NCI-H748 (cell line): ENCODE measurements around the gene PAQR5.
A peak's percentile ranks its signal among the peaks of the same experiment; 100 is the strongest.
"Not testable (repeated sequence)": the region's sequence is repeated elsewhere in the genome, so short reads cannot be mapped to it uniquely, and the experiment has no call there.

Experiments
- DNase-seq: peaks from one replicate; lab custom pipeline; 2025; ENCODE audit not compliant: unreplicated experiment; lab: John Stamatoyannopoulos, UW

PAQR5 gene

GRCh38 chr15:69314736-69315135 is 16.0 kb downstream of the PAQR5 start:
- DNase-seq, result no peak

GRCh38 chr15:69315402-69316110 is 16.8 kb downstream of the PAQR5 start:
- no peak for DNase-seq

- no peak for DNase-seq
Observed at GRCh38 chr15:69316291-69316690, 17.6 kb downstream of the PAQR5 start.

GRCh38 chr15:69317392-69317841 is 18.7 kb downstream of the PAQR5 start:
- no peak for DNase-seq

GRCh38 chr15:69318033-69318432 is 19.3 kb downstream of the PAQR5 start:
- no peak for DNase-seq

- no peak for DNase-seq
Observed at GRCh38 chr15:69319384-69320375, 21.0 kb downstream of the PAQR5 start.

GRCh38 chr15:69320977-69321554 is 22.4 kb downstream of the PAQR5 start:
- DNase-seq, result no peak

- DNase-seq, result peak; percentile 45
Observed at GRCh38 chr15:69323893-69324430, 25.2 kb downstream of the PAQR5 start.

GRCh38 chr15:69324565-69324964 is 25.9 kb downstream of the PAQR5 start:
- DNase-seq, result no peak

GRCh38 chr15:69325456-69325971 is 26.8 kb downstream of the PAQR5 start:
- no peak for DNase-seq

- no peak for DNase-seq
Observed at GRCh38 chr15:69328080-69328479, 29.4 kb downstream of the PAQR5 start.

GRCh38 chr15:69328739-69329138 is 30.0 kb downstream of the PAQR5 start:
- peak; percentile 2 for DNase-seq

GRCh38 chr15:69337138-69337537 is 38.4 kb downstream of the PAQR5 start:
- DNase-seq, result no peak

- no peak for DNase-seq
Observed at GRCh38 chr15:69338535-69339213, 40.0 kb downstream of the PAQR5 start.

GRCh38 chr15:69339214-69339543 is 40.5 kb downstream of the PAQR5 start:
- DNase-seq, result not testable (repeated sequence)

GRCh38 chr15:69340243-69340900 is 41.7 kb downstream of the PAQR5 start:
- no peak for DNase-seq

GRCh38 chr15:69341356-69341755 is 42.6 kb downstream of the PAQR5 start:
- no peak for DNase-seq

GRCh38 chr15:69342460-69343076 is 43.9 kb downstream of the PAQR5 start:
- DNase-seq, result no peak

- no peak for DNase-seq
Observed at GRCh38 chr15:69343133-69343532, 44.4 kb downstream of the PAQR5 start.

GRCh38 chr15:69344238-69344637 is 45.5 kb downstream of the PAQR5 start:
- no peak for DNase-seq
